ENCODE results near the gene MAFB.

GRCh38 chr20:40698744-40699143 lies 9.7 kb upstream of the MAFB start:
- no peak for TF ChIP-seq CTCF (IDR thresholded peaks at IDR 0.05)
- no peak for TF ChIP-seq POLR2A (IDR thresholded peaks at IDR 0.05)

All from Peyer's patch (tissue), 4 donors.